VCaP (cell line): ENCODE results near the gene IFNAR1.
A peak's percentile ranks its signal among the peaks of the same experiment; 100 is the strongest.
"Not testable (repeated sequence)": the region's sequence is repeated elsewhere in the genome, so short reads cannot be mapped to it uniquely, and the experiment has no call there.

Source experiments
- H3K27ac ChIP-seq: fragments of 450-650 bp; 2 replicates; pipeline ENCODE4 v1.5.1; 2017
- TF ChIP-seq, protein P1 (sequence below): fragments of 450-650 bp; conservative IDR thresholded peaks from 2 replicates; pipeline ENCODE4 v1.5.1; 2017; ENCODE audit warnings: mild to moderate bottlenecking, moderate library complexity

Gene IFNAR1

GRCh38 chr21:33315946-33316710 lies 8.6 kb upstream of the IFNAR1 start:
- TF ChIP-seq, protein P1, sequence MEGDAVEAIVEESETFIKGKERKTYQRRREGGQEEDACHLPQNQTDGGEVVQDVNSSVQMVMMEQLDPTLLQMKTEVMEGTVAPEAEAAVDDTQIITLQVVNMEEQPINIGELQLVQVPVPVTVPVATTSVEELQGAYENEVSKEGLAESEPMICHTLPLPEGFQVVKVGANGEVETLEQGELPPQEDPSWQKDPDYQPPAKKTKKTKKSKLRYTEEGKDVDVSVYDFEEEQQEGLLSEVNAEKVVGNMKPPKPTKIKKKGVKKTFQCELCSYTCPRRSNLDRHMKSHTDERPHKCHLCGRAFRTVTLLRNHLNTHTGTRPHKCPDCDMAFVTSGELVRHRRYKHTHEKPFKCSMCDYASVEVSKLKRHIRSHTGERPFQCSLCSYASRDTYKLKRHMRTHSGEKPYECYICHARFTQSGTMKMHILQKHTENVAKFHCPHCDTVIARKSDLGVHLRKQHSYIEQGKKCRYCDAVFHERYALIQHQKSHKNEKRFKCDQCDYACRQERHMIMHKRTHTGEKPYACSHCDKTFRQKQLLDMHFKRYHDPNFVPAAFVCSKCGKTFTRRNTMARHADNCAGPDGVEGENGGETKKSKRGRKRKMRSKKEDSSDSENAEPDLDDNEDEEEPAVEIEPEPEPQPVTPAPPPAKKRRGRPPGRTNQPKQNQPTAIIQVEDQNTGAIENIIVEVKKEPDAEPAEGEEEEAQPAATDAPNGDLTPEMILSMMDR = no peak
- no peak overlapping the region for H3K27ac ChIP-seq

DNA sequence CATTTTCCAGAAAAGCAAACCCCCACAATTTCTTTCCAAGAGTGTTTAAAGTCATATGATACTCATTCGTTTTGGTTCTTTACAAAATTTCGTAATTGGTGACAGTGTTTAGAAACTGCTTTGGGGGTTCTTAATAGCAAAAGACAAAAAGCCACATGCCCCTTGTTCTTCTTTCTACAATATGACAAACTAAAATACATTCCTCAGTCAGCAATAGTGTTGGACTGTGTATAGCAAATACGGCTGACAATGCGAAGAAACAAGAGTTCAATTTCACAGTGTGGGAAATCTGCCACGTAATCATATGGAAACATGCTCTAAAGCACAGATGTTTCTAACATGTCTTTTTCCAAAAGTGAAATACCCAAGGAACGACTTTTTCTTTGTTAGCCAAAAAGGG lies 7.6 kb upstream of the IFNAR1 start:
- TF ChIP-seq, protein P1 = no peak
- H3K27ac ChIP-seq = no peak overlapping the region

DNA sequence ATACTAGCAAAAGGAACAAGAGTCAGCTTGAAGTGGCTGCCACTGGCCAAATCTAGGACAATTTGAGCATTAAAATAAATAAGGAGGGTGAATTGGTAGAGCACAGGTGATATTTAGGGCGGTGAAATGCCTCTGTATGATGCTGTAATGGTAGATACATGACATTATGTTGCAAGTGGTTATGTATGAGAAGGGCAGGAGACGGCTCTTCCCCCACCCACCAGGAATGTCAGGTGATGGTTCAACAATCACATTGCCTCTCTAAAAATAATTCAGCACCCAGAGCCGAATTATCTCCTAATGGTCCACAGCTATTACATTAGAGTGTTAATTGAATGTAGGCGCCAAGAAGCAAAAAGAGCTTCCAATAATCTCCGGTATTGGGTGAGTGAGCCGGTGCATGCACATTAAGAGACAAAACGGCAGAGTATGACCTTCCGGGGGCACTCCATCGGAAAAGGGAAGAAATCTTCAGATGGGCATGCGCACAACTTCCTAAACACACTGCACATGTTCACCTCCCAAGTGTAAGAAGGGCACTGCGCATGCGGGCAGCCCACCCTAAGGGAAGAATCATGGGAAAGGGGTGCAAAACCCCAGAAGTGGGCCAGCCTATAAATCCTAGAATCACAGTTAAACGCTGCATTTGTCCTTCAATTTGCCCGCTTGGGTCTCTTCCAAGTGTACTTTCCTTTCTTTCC lies 6.8 kb upstream of the IFNAR1 start:
- TF ChIP-seq, protein P1 = no peak
- H3K27ac ChIP-seq = no peak overlapping the region

DNA sequence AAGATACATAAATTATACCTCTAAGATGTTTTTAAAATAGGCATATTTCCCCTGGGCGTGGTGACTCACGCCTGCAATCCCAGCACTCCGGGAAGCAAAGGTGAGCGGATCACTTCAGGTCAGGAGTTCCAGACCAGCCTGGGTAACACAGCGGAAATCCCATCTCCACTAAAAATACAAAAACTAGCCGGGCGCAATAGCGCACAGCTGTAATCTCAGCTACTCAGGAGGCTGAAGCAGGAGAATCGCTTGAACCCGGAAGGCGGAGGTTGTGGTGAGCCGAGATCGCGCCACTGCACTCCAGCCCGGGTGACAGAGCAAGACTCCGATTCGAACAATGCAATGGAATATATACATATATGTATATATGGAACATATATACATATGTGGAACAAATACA lies 3.8 kb upstream of the IFNAR1 start:
- not testable (repeated sequence) for H3K27ac ChIP-seq

DNA sequence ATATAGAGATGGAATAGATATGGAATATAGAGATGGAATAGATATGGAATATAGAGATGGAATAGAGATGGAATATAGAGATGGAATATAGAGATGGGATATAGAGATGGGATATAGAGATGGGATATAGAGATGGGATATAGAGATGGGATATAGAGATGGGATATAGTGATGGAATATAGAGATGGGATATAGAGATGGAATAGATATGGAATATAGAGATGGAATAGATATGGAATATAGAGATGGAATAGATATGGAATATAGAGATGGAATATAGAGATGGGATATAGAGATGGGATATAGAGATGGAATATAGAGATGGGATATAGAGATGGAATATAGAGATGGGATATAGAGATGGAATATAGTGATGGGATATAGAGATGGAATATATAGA lies 1.2 kb upstream of the IFNAR1 start:
- H3K27ac ChIP-seq = peak overlapping the region; percentile 100

GRCh38 chr21:33325222-33326067 lies 675 bp downstream of the IFNAR1 start:
- H3K27ac ChIP-seq = peak overlapping the region; percentile 100

GRCh38 chr21:33327326-33327725 lies 2.6 kb downstream of the IFNAR1 start:
- TF ChIP-seq, protein P1 = no peak

More at GRCh38 chr21:33325222-33326067, 675 bp downstream of the IFNAR1 start:
- TF ChIP-seq, protein P1 = no peak

DNA sequence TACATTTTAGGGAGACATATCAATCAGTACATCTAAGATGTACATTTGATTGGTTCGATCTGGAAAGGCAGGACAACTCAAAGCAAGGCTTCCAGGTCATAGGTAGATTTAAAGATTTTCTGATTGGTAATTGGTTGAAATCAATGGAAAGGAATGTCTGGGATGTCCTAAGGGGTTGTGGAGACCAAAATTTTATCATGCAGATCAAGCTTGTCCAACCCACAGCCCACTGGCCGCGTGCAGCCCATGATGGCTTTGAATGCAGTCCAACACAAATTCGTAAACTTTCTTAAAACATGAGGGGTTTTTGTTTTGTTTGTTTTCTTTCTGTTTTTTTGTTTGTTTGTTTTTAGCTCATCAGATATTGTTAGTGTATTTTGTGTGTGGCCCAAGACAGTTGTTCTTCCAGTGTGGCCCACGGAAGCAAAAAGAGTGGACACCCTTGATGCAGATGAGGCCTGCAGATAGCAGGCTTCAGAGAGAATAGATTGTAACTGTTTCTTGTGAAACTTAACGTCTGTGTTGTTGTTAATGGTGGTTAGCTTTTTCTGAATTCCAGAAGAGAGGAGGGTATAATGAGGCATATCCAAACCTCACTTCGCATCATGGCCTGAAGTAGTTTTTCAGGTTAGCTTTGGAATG lies 3.1 kb downstream of the IFNAR1 start:
- TF ChIP-seq, protein P1 = no peak
- no peak overlapping the region for H3K27ac ChIP-seq

More at GRCh38 chr21:33327326-33327725, 2.6 kb downstream of the IFNAR1 start:
- peak overlapping the region; percentile 100 for H3K27ac ChIP-seq
